Measurements from ENCODE around the gene MAP4K2.
"Not testable (repeated sequence)": the region's sequence is repeated elsewhere in the genome, so short reads cannot be mapped to it uniquely, and the experiment has no call there.

MAP4K2 gene

DNA sequence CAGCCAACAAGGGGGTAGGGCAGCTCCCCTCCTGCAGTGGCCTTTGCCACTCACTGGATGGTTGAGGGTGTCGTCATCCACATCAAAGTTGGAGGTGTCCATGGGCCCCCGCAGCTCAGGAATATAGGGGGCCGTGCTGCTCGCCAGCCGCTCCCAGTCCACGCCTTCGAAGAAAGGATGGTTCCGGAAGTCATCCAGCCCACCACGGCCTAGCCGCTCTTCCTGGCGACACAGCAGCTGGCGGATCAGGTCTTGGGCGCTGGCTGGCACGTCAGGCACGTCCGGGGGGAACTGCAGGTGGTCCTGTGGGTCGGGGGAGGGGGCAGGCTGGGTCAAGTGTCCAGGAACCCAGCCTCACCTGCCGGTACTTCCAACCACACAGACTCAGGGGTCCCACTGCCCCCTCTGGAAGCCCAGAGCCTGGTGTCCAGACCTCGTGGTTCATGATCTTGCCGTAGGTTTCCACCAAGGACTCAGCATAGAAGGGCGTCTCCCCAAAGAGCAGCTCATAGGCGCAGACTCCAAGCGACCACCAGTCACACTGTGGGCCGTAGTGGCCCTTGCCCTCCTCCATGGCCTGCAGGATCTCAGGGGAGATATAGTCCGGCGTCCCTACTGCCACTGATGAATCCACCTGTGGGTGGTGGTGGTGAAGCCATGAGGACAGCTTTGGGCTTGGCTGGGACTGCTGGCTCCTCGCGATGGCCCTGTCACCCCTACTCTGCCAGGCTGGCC, 35.8 kb upstream of the MAP4K2 start:
- no peak for DNase-seq (ENCODE audit: low spot score)

DNA sequence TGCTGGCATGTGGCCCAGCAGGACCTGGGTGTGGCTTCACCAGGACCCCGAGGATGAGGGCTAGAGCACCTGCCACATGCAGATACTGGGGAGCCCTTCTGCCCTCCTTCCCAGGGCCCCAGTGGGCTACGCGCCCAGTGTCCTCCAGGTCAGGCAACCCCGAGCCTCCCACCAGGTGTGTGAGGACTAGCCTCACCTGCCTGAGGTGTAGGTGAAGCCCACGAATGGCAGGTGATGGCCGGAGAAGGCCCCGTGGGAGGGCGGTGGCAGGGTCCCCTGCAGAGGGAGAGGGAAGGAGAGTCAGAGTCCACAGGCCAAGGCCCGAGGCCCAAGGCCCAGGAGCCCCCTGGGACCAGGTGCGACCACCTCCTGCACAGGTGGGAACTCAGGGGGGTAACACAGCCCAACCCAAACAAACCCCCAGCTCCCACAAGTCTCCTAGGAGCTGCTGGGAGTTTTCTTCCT, 34.9 kb upstream of the MAP4K2 start:
- no peak for DNase-seq (ENCODE audit: low spot score)

GRCh38 chr11:64836448-64837072, 33.5 kb upstream of the MAP4K2 start:
- DNase-seq (ENCODE audit: low spot score) = no peak

GRCh38 chr11:64835616-64836447, 32.8 kb upstream of the MAP4K2 start:
- no peak for DNase-seq (ENCODE audit: low spot score)

DNA sequence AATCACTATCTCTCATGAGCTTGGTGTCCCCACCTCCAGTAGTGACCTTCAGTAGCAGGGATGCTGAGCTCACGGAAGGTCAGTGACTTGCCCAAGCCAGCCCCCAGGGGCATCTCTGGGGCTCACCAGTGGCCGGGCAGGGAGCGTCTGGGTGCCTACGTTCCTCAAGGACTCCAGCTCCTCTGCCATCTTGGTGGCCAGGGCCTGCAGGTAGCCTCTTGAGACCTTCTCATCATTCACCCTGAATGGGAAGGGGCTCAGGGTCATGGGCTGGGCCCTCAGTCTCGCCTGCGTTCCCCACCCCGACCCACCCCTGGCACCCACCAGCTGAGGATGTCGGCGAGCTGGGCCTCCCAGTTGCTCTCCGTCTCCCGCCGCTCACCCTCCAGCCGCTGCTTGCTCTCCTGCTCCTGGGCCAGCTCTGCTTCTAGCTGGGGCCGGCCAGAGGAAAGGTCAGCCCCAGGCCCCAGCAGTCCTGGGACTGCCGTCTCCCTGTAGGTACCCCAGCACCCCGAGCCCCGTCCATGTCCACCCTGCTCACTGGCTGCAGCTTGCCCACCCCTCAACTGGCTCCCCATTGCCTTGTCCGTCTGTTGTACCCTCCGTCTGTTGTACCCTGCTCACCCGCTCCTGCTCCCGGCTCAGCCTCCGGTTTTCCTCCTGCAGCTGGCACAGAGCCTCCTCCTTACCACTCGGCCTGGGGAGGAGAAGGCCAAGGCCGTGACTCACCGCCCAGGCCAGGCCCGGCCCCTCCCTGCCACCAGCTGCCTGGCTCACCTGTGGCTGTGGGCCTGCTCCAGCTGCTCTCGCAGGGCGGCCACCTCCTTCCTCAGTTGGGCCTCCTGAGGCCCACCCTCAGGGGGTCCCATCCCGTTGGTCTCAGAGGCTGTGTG, 32.0 kb upstream of the MAP4K2 start:
- no peak for DNase-seq (ENCODE audit: low spot score)

DNA sequence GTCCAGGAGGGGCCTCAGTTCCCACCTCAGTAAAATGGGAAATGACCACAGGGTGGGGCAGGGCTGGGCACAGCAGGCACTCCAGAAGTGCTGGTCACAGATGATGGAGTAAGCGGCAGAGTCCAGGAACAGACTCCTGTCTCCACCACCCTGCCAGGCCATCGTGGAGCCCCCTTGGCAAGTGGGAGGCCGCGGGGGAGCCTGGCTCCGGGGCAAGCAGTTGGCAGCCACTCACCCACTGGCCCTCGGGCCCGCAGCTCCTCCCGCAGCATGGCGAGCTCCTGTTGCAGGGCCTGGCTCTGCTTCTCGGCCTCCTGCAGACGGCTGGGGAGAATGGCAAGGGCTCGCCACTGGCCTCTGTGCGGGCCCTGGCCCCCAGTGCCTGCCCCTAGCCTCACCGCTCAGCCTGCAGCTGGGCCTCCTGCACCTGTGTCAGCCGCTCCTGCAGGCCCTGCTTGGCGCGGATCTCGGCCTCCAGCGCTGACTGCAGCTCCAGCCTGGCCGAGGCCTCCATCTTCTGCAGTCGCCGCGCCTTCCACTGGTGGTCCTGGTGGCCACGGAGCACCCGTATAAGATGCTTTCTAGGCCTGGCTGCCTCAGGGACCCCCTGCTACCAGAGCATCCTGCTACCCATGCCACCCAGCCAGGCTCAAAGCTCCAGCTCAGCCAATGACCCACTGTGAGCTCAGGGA, 31.2 kb upstream of the MAP4K2 start:
- DNase-seq (ENCODE audit: low spot score) = no peak

DNA sequence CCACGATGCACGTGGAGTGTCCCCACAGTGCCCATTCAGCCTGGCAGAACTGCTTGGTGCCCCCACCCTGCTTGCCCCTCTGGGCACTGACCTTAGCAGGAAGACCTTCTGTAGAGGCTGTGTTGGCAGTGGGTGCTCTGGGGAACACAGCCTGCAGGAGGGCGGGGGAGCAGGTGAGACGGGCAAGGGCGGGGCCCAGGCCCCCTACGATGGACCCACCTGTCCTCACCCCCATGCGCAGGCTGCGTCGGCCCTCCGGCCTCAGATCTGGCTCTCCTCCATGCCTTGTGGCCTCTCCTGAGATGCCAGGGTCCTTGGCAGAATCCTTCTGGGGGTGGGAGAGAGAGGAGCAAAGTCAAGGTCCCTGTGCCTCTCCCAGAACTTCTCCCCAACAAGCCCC, 30.5 kb upstream of the MAP4K2 start:
- no peak for DNase-seq (ENCODE audit: low spot score)

- DNase-seq (ENCODE audit: low spot score) = no peak
Measured at GRCh38 chr11:64833198-64833502, 30.1 kb upstream of the MAP4K2 start.

DNA sequence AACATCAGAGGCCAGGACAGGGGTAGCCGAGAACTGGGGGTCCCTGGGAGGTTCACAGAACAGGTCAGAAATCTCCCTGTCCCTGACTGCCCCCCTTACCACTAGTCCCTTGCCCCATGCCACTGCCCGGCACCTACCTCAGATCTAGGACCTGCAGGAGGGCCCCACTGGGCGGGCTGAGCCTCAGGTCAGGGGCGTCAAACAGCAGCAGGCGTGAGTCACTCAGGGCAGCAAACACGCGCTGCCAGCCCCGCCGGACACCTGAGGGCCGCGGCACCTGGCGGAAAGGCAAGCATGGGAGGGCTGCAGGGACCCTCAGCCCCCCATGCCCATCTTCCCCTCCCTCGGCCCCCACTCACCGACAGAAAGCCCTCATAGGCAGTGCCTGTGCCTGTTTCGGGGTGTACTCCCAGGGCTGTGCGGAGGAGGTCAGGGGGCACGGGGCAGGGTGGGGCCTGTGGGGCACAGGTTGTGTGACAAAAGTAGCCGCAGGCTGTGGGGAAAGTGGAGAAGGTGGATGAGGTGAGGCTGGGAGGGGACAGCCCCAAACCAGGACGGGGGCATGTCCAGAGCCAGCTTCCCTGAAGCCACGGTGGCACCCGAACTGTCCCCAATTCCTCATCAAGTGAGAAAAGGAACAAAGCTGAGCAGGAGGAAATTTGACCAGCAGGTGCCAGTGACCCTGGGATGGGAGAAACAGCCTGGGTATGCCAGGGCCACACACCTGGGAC, 29.6 kb upstream of the MAP4K2 start:
- DNase-seq (ENCODE audit: low spot score) = no peak

DNA sequence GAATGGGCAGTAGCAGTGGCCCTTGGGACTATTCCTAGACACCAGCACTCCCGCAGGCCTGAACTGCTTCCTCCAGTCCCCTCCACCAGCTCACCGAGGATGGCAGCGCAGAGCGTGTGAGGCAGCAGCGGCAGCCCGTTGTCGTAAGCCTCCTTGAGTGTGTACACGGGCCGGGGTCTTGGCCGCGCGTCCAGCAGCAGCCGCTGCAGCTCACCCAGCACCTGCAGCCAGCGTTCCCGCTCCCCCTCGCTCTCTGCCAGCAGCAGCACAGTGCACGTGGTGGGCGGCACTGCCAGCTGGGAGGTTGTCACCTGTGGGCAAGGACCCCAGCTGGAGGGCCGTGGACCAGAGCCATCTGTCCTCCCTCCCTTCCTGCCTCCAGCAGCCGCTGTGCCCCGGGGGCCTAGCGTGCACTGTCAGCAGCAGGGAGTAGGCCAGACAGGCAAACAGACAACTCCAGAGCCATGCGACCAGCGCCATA, 28.4 kb upstream of the MAP4K2 start:
- no peak for DNase-seq (ENCODE audit: low spot score)

DNA sequence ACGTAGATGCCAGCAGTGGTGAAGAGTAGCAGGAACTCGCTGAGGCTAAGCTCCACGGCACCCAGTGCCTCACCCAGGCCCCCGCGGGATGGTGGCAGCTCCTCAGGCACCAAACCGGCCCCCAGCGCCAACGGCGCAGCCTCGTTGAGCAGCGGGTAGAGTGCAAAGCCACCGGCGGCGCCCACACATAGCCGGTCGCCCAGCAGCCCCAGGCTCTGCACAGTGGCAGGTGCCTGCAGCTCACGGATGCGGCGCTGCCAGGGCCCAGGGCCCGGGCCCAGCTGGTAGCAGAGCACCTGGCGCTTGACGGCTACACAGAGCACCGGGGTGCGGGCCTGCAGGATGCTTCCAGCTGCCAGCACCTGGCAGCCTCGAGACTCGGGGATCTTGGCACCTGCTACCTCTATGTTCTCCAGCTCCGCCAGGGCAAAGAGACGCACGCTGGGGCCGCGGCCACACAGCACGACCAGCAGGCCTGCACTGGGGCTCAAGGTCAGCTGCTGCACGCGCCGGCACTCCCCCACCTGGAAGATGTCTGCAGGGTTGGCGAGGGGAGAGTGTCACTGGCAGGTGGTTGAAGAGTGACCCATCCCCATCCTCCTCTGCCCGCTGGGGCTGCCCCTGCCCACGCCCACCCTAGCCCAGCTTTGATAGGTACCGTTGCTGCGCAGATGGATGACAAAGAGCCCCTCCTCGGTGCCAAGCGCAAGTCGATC, 26.7 kb upstream of the MAP4K2 start:
- no peak for DNase-seq (ENCODE audit: low spot score)

DNA sequence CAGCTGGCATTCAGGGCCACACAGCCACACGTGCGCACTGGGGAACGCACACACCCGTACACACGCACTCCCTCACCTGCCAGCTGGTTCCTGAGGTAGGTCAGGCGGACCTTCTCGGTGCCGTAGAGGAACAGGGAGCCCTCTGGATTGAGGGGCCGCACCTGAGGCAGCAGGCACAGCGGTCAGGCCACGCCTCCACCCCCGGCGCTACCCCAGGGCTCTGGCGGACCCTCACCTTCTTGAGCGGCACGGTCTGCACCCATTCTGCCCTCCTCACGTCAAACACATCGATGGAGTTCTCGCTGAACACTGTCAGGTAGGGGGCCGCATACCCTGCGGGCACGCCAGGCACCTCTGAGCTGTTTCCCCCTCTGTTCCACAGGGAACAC, 24.4 kb upstream of the MAP4K2 start:
- no peak for DNase-seq (ENCODE audit: low spot score)

DNA sequence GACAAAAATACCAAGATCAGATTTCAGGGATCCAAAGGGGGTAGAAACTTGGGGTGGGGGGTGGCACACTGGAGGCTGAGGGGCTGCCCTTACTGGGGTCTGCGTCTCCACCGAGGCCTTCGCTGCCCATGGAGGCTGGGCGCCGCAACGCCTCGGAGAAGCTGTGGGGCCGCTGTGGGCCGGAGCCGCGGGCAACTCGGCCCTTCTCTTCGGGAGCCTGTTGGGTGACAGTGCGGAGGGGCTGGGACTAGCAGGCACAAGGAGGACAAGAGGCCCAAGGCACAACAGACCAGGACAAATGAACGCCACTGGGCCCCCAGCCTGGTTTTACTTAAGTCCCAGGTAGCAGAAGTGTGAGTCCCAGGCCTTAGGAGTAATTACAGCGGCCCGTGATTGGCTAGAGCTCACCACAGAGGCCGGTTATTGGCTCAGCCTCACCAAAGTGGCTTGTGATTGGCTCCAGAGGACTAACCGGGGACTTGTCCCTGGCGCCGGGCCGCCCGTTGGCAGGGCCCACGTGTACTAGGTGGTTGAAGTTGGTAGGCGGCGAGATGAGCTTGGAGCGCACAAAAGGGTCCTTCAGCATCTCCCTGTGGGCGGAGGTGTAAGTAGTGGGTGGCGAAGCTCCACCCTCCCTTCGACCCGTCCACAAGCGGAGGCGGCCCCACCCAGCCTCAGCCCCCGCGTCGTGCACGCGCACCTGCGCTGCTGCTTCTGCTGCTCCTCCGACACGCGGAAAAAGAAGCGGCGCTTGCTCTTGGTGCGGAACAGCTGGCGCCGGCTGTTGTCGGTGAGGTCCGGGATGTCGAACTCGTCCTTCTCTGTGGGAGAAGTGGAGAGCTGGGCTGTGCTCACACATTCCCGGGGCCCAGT, 23.8 kb upstream of the MAP4K2 start:
- no peak for DNase-seq (ENCODE audit: low spot score)

DNA sequence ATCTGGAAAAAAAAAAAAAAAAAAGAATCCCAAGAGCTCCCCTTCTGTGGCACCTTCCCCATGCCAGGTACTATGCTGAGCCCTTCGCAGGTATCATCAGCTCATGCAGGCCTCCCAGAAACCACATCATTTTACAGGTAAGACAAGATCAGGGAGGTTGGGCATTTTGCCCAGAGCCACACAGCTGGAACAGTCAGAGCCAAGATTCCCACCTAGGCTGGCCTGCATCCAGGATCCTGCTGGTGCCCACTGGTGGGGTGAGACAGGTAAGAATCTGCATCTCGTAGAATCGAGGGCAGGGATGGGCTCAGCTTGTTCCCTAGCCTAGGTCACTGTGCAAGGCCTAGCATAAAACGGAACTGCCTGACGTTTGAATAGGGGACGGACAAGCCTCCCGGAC, 23.0 kb upstream of the MAP4K2 start:
- DNase-seq (ENCODE audit: low spot score) = no peak

GRCh38 chr11:64823568-64824119, 20.6 kb upstream of the MAP4K2 start:
- no peak for DNase-seq (ENCODE audit: low spot score)

- DNase-seq (ENCODE audit: low spot score) = no peak
Measured at GRCh38 chr11:64817476-64817875, 14.5 kb upstream of the MAP4K2 start.

GRCh38 chr11:64815433-64815832, 12.4 kb upstream of the MAP4K2 start:
- DNase-seq (ENCODE audit: low spot score) = not testable (repeated sequence)

DNA sequence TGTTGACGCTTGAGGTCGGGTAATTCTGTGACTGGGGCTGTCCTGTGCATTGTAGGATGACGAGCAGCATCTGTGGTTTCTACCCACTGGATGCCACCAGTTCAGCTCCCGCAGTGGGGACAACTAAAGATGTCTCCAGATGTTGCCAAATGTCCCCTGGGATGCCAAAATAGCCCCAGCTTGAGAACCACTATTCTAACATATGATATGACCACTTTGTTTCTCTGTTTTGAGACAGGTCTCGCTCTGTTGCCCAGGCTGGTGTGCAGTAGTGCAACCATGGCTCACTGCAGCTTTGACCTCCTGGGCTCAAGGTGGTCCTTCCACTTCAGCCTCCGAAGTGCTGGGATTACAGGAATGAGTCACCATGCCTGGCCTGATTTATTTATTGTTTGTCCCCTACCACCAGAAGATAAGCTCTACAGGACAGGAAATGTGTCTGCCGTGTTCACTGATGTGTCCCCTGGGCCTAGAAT, 11.7 kb upstream of the MAP4K2 start:
- DNase-seq (ENCODE audit: low spot score) = no peak

DNA sequence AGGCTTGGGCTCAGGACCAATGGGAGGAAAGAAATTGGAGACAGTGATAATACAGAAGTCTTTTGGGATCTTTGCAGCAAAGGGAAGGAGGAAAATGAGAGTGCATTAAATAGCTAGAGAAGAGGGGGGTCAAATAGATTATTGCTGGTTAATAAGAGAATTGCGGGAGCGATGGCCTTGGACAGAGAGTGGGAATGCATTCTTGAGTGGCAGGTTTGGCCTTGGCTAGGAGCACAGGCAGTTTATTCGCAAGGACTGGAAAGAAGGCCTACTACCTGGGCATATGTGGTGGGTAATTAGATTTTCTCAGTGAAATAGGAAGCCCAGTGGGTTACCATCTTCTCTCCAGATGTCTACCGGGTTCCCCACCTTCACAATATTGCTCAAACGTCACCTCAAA, 10.8 kb upstream of the MAP4K2 start:
- DNase-seq (ENCODE audit: low spot score) = no peak
